ENCODE measurements around the gene AAMP. TPM values are rescaled to one million over a fixed set of nuclear protein-coding genes. Genes with fewer than 3 reads are reported as not detected.
A peak's percentile ranks its signal among the peaks of the same experiment; 100 is the strongest.

The AAMP gene
- total RNA-seq, 2 donors from 2014 or later, result 96.1 to 137 TPM

GRCh38 chr2:218306184-218306920, 36.4 kb upstream of the AAMP start:
- DNase-seq, result no peak
- Histone ChIP-seq H3K36me3 (no peaks in the 10 kb centered on the region), H3K9ac (ENCODE audit: low read depth in 2 of 2, low read length in 2 of 2) (no peak overlapping the region), H3K4me1 (no peaks in the 10 kb centered on the region), H3K4me3 (no peak overlapping the region), H3K9me3 (no peaks in the 10 kb centered on the region), H3K27ac (no peak overlapping the region), H3K27me3 (no peaks in the 10 kb centered on the region)
- intact Hi-C loops (cut with DNase I), result no loop called here
- no peak for TF ChIP-seq CTCF (IDR thresholded peaks at IDR 0.05)

GRCh38 chr2:218305383-218305782, 35.4 kb upstream of the AAMP start:
- intact Hi-C loops (cut with DNase I), result no loop called here
- H3K4me3 ChIP-seq, result no peak overlapping the region
- H3K9me3 ChIP-seq, result no peaks in the 10 kb centered on the region
- TF ChIP-seq CTCF (IDR thresholded peaks at IDR 0.05), result no peak
- H3K27me3 ChIP-seq, result no peaks in the 10 kb centered on the region
- no peaks in the 10 kb centered on the region for H3K4me1 ChIP-seq
- no peak for DNase-seq
- H3K27ac ChIP-seq, result no peak overlapping the region
- H3K9ac ChIP-seq (ENCODE audit: low read depth in 2 of 2, low read length in 2 of 2), result no peak overlapping the region
- no peaks in the 10 kb centered on the region for H3K36me3 ChIP-seq

GRCh38 chr2:218301176-218301819, 31.4 kb upstream of the AAMP start:
- Histone ChIP-seq H3K27me3 (no peaks in the 10 kb centered on the region), H3K9ac (ENCODE audit: low read depth in 2 of 2, low read length in 2 of 2) (peak overlapping the region in 1 of 2 donors; percentile 34), H3K4me3 (no peak overlapping the region), H3K36me3 (no peaks in the 10 kb centered on the region), H3K27ac (no peak overlapping the region), H3K4me1 (no peaks in the 10 kb centered on the region), H3K9me3 (no peaks in the 10 kb centered on the region)
- intact Hi-C loops (cut with DNase I), result loop anchor here (2.0 to 5.0 kb wide), 3 partner anchors 56 to 166 kb away; partner anchors contain the start of gene CATIP
- DNase-seq, result peak; percentile 94
- peak; percentile 96 for TF ChIP-seq CTCF (IDR thresholded peaks at IDR 0.05)

- Histone ChIP-seq H3K27ac (no peak overlapping the region), H3K9me3 (no peaks in the 10 kb centered on the region), H3K27me3 (no peaks in the 10 kb centered on the region), H3K4me1 (no peaks in the 10 kb centered on the region), H3K36me3 (no peaks in the 10 kb centered on the region), H3K4me3 (no peak overlapping the region), H3K9ac (ENCODE audit: low read depth in 2 of 2, low read length in 2 of 2) (no peak overlapping the region)
- intact Hi-C loops (cut with DNase I), result loop anchor here (2.0 to 5.0 kb wide), 3 partner anchors 57 to 167 kb away; partner anchors contain the start of gene CATIP
- no peak for TF ChIP-seq CTCF (IDR thresholded peaks at IDR 0.05)
- no peak for DNase-seq
These were observed 30.2 kb upstream of the AAMP start for GRCh38 chr2:218300141-218300540.

GRCh38 chr2:218298314-218298875, 28.5 kb upstream of the AAMP start:
- Histone ChIP-seq H3K9ac (ENCODE audit: low read depth in 2 of 2, low read length in 2 of 2) (no peak overlapping the region), H3K4me3 (no peak overlapping the region), H3K27ac (no peak overlapping the region), H3K27me3 (no peaks in the 10 kb centered on the region), H3K36me3 (no peaks in the 10 kb centered on the region), H3K9me3 (no peaks in the 10 kb centered on the region), H3K4me1 (no peaks in the 10 kb centered on the region)
- intact Hi-C loops (cut with DNase I), result no loop called here
- TF ChIP-seq CTCF (IDR thresholded peaks at IDR 0.05), result no peak
- no peak for DNase-seq

All from colonic mucosa (tissue), 4 donors.